SIG-M5 (cell line): Measurements from ENCODE around the gene REEP2.
"Not testable (repeated sequence)": the region's sequence is repeated elsewhere in the genome, so short reads cannot be mapped to it uniquely, and the experiment has no call there.

ENCODE experiments used
- DNase-seq: peaks from one replicate; lab custom pipeline; 2025; lab: John Stamatoyannopoulos, UW

REEP2 gene, protein sequence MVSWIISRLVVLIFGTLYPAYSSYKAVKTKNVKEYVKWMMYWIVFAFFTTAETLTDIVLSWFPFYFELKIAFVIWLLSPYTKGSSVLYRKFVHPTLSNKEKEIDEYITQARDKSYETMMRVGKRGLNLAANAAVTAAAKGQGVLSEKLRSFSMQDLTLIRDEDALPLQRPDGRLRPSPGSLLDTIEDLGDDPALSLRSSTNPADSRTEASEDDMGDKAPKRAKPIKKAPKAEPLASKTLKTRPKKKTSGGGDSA

DNA sequence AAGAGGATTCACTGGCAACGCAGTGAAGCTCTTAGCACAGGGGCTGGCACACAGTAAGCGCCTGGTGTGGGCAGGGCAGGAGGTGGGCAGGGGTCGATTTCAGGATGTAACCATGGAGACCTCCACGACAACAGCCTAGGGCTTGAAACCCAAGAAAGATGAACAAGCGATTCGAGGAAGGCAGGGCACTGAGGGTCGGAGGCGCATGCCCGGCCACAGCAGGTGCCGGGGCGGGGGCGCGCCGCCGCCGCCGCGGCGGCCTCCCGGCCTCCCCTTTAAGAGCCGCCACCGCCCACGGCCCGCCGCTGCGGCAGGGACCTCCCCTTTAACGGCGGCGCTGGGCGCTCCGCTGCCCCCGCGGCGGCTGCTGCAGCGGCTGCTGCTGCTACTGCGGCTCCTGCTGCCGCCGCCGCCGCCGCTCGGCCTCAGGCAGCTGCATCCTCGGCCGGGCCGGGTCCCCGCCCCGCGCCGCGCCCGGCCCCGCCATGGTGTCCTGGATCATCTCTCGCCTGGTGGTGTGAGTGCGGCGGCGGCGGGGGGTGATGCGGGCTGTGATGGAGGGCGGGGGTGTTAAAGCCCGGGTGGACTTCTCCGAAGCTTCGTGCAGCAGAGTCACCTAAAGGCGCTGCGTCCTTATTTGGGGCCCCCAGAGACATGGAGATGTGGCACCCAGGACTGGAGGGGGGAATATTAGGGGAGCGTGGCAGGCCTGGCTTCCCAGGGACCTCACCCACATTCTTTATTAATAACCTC, at the start of gene REEP2:
Gene REEP2 (plus strand): TSS at position 334 of the 753 bp plus-strand sequence. CDS start 152 bp downstream, at position 486.
- DNase-seq, result no peak

DNA sequence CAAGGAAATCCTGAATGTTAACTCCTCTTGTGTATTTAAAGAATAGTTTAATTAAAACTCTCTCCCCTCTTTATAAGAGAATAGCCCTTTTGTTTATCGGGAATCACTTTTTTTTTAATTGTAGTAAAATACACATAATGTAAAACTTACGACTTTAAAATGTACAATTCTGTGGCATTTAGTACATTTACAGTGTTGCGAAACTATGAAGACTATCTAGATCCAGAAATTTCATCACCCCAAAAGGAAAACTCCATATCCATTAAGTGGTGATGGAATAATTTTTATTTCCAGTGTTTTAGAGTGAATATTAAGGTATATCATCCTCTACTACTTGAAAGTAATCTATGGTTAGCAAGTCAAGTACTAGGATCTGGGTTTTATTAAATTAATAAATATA, 49.5 kb upstream of the REEP2 start:
- no peak for DNase-seq

DNA sequence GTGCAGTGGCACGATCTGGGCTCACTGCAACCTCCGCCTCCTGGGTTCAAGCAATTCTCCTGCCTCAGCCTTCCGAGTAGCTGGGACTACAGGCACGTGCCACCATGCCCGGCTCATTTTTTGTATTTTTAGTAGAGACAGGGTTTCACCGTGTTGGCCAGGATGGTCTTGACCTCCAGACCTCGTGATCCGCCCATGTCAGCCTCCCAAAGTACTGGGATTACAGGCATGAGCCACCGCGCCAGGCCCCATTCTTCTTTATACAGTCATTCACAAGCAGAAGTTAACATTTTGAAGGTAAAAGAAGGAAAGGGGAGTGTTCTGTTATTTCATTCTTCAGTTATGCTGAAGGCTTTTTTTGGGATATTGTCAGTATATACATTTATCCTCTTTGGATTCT, 48.9 kb upstream of the REEP2 start:
- not testable (repeated sequence) for DNase-seq

DNA sequence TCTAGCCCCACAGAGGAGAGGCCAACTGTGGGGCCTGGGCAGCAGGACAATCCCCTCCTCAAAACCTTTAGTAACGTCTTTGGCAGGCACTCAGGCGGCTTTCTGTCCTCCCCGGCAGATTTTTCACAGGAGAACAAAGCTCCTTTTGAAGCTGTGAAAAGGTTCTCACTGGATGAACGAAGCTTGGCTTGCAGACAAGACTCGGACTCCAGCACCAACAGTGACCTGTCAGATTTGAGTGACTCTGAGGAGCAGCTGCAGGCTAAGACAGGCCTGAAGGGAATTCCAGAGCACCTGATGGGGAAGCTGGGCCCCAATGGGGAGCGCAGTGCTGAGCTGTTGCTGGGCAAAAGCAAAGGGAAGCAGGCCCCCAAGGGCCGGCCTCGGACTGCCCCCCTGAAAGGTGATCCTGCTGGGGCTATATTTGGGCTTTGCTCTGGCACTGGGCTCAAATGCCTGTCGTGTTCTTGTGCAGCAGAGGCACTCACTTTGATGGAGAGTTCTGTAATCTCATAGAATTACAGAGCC, 46.9 kb upstream of the REEP2 start:
- DNase-seq, result no peak

DNA sequence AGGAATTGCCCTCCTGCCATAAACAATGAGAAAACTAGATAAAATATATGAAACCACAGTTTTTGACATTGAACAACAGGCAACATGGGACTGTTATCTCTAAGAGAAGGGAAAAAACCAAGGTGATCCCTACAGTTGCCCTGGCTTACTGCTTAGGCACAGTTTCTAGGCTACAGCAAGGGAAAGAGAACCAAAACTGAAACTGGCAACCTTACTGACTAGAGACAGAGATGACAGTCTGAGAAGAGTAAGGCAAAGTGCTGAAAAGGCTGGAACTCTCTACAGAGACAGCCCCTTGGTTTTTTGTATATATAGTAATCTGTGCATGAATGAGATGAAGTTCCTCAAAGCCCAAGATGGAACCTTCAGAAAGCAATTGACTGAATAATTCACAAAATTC, 36.2 kb upstream of the REEP2 start:
- no peak for DNase-seq

DNA sequence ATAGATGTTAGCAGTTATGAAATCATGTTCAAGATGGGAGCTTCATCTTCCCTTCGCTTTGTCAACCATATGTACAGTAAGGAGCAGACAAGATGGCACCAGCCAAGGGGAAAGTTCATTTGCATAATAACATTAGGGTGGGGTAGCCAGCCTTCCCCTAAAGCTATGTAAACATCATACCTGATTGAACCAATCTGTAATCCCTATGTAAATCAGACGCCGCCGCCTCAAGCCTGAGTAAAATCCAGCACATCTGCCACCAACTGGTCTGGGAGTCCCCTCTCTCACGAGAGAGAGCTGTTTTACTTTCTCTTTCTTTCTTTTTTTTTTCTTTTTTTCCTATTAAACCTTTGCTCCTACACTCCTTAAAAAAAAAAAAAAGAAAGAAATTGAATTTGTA, 30.8 kb upstream of the REEP2 start:
- DNase-seq, result no peak

DNA sequence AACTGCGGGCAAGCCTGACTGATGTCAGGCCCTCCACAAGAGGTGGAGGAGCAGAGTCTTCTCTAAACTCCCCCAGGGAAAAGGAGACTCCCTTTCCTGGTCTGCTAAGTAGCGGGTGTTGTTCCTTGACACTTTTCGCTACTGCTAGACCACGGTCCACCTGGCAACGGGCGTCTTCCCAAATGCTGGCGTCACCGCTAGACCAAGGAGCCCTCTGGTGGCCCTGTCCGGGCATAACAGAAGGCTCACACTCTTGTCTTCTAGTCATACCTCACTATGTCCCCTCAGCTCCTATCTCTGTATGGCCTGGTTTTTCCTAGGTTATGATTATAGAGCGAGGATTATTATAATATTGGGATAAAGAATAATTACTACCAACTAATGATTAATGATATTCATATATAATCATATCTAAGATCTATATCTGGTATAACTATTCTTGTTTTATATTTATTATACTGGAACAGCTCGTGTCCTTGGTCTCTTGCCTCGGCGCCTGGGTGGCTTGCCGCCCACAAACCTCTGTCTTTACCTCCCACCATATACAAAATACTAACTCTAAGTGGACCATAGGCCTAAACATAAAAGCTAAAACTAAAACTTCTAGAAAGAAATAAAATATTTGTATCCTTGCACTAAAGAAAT, 27.7 kb upstream of the REEP2 start:
- not testable (repeated sequence) for DNase-seq

DNA sequence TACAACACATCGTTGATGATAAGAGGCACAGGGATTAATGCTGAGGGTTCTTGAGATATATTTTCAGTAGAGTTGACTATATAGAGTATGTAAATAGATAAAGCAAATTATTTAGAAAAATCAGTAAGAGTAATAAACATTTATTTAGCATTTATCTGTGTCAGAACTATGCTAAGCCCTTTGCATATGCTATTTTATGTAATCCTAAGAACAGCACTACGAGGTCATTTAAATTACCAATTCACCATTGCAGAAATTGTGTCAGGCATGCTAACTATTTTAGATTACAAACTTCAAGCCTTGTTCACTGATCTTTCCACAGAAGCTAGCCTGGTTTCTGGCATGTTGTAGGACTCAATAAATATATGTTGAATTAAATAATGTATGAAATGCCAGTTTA, 20.4 kb upstream of the REEP2 start:
- no peak for DNase-seq

DNA sequence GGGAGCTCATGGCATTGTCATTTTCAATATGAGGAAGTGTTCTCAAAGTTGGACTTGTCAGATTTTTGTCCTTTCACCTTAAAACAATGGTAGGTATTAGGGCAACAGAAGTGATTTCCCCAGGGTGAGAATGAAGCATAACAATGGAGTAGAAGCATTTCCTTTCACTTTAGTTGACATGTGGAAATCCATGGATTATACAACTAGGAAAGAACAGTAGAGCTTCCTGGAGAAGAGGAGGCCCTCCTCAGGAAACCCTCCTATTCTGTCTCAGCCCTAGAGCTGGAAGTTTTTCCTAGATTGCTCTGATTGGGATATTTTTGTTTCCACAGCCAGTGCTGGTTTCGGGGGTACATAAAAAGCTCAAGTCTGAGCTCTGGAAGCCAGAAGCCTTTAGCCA, 13.8 kb upstream of the REEP2 start:
- DNase-seq, result no peak

DNA sequence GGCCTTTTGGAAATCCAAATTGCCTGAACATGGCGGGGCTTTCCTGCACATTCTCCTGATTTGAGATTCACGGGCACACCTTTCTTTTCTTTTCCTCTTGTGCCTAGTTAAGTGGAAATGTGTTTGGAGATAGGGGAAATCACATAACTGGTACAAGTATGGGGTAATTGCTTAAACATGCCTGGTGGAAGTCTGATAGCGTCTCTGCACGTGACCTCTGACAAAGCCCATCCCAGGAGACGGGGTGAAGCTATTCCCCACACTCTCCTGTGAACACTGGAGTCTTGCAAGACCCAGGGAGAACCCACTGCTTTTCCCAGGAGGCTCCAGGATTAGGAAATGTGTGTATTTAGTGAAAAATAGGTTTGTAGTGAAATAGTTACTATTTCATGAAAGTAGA, 2.9 kb upstream of the REEP2 start:
- no peak for DNase-seq

DNA sequence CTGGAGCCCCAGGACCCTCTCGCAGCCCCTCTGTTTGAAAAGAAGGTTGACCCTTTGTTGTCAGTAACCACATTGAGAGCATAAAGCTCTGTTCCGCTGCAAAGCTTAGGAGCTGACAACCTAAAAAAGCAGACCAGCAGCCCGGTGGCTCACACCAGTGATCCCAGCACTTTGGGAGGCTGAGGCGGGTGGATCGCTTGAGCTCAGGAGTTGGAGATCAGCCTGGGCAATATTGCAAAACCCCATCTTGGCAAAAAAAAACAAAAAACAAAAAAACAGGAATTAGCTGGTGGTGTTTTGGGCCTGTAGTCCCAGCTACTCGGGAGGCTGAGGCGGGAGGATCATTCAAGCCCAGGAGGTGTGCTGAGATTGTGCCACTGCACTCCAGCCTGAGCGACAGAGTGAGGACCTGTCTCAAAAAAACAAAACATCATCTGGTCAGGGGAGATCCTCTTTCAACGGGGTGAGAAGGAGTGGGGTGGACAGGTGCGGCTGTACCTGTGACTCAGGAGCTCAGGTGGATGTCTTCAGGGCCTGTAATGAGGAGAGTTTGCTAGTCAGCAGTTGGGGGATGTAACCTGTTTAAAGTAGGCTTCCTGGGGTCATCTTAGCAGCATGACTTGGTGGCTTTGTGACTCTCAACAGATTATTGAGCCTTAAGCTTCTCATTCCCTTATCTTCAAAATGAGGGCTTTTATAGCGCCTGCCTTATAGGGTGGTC, 694 bp upstream of the REEP2 start:
- no peak for DNase-seq

DNA sequence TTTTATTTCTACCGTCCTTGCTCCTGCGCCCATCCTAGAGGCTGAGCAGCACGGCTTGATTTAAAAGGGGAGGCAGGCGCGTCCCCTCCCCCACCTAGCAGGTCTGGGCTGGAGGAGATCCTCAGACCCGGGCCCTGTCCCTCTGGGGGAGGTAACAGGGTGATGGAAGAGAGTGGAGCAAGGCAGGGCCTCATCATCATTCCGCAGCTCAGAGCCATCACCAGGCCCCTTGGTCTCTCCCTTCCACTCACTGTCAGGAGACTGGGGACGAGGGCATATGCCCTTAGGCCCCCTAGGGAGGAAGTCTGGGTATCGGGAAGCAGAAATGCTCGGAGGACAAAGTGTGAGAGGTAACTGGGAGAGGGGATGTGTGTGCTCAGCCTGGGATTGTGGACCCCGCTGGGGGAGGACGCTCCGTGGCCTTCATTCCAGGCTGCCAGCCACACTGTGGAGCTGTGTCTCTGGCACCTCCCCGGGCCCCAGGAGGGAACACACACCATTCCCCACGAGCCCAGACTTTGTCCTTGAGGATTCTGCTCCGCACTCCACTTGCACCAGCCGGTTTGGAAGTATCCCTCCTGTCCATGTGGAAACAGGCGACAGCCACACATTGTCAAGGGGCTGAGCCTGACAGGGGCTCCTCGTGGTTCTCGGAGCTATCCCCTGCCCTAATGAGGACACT, 761 bp downstream of the REEP2 start:
- DNase-seq, result no peak

DNA sequence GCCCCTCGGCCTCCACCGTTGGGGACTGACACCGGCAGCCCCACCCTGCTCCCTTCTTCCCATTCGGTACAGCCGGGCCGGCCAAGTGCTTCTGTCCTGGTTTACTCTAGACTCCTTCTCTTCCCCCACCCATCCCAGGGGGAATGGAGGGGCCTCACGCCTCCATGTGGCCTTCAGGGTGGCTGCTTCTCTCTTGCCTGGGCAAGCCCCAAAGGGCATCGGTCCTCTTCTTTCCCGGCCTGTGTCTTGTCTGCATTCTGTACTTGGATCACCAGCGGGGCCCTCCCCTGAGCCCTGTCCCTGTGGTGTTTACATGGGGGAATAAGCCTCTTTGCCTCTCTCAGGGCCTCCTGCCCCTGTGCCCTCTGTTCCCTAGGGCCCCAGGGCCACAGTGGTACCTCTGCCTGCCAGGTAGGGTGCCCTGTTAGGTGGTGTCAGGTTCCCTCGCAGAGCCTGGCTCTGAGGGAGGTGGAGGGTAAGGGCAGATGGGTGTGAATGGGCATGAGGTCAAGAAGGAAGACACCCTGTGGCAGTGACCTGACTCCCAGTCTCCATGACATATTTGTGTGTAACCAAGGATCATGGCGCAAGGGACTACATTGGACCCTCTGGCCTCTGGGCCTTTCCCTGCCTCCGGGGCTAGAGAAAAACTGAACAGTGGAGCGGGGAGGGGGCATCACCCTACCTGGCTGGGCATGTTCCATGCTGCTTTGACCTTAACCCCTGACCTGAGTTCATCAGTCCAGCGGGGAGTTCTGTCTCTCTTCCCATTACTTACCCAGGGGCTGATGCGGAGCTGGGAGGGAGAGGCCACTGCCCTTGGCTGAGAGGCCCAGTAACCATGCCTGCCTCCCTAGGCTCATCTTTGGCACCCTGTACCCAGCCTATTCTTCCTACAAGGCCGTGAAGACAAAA, 1.6 kb downstream of the REEP2 start:
- DNase-seq, result no peak

DNA sequence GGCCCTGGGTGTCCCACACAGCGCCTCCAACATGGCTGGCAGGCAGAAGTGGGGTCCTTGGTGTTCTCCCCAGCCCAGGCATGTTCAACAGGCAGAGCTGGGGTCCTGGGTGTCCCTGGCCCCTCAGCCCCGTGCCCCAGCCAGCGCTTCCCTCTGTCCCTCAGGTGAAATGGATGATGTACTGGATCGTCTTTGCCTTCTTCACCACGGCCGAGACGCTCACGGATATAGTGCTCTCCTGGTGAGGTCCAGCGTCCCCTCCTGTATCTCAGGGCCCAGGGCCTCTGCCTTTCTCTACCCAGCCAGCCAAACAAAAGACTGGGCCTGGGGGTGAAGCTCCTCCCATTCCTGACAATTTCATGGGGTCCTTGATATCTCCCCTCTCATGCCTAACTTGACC, 2.4 kb downstream of the REEP2 start:
- DNase-seq, result no peak

DNA sequence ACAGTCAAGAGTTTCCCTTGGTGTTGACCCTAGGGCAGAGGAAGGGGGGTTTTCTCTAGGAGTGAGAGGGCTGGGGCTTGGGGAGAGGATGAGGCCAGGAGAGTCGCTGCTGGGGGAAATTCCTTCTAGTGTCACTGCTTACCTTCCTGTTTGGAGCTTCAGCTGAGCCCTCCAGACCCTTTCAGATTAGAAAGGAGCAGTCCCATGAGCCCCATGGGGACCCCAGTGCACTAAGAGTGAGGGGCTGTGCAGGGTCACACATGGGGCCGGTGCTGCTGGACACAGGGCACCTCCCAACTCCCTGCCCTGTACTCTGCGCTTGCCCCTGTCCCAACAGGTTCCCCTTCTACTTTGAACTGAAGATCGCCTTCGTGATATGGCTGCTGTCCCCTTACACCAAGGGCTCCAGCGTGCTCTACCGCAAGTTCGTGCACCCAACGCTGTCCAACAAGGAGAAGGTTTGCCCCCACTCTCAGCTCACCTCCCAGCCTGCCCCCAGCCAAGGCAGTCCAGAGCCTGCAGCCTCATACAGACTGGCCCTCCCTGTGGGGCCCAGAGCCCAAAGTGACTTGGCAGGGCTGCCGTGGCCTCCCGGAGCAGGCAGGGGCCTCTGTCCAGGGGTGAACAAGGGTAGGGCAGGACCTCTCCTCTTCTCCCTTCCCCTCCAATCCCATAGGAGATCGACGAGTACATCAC, 5.4 kb downstream of the REEP2 start:
- DNase-seq, result no peak

DNA sequence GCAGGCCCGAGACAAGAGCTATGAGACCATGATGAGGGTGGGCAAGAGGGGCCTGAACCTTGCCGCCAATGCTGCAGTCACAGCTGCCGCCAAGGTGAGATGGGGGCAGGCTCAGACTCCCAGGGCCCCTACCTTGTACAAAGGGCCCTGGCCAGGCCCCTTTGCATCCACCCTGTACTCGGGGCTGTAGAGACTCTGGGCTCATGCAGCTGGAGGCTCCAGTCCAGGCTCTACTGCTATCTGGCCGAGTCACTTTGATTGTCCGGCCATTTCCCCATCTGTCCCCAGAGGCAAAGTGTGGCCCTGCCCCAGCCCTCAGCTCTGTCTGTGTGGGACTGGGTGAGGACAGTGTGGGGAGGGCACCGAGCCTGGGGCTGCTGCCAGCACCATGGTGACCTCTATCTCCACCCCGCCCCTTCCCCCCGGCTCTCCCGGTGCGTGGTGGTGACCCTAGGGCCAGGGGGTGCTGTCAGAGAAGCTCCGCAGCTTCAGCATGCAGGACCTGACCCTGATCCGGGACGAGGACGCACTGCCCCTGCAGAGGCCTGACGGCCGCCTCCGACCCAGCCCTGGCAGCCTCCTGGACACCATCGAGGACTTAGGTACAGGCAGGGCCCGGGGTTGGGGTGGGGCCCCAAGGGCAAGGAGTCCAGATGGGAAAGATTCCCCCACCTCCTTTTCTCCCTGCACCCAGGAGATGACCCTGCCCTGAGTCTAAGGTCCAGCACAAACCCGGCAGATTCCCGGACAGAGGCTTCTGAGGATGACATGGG, 6.1 kb downstream of the REEP2 start:
- DNase-seq, result no peak

DNA sequence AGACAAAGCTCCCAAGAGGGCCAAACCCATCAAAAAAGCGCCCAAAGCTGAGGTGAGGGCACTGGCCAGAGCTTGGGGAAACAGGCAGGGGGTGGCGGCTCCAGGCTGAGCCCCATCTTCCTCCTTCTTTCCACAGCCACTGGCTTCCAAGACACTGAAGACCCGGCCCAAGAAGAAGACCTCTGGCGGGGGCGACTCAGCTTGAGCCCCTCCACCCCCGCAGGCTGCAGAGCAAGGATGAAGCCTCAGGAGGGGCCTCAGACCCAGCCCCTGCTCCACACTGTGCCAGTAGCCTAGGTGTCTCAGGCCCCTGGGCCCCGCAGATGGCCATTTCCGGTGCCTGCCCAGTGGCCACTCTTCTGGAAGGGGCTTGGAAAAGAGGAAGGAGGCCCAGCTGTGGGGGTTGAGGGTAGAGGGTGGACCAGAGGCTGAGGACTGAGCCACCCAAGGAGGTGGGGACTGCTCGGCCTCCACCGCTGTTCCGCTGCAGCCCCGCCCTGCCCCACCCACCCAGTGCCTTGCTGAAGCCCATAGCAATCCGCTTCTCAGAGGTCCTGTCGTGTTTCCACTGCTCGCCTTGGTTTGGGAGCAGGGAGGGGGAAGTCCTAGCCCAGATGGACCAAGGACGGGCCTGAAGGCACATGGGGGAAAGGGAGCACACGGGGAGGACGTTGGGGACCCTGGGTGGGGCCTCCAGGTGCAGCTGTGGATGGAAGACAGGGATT, 6.9 kb downstream of the REEP2 start:
- DNase-seq, result no peak

DNA sequence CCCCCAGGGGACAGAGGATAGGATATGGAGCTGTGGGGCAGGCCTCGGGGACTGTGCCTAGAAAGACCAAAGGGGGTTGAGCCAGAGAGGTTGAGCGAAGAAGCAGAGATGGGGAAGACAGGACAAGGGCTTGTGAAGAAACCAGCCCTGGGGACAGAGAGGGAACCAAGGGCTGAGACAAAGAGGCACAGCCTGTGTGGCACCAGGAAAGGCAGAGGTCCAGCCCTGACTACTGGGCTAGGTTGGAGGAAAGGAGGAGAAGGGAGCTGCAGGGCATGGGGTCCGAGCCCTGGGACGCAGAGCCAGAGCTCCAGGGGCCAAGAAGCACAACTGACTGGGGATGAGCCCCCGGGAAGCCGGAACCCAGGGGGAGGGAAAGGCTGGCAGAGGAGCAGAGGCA, 9.2 kb downstream of the REEP2 start:
- DNase-seq, result no peak
